IMR-90 (cell line): ENCODE data around the gene CSNK1D. TPM values are rescaled to one million over a fixed set of nuclear protein-coding genes. Genes with fewer than 3 reads are reported as not detected.
A peak's percentile ranks its signal among the peaks of the same experiment; 100 is the strongest.

ENCODE experiments used
- MAFK ChIP-seq: IDR thresholded peaks from 2 replicates; pipeline ENCODE4 v1.6.1; 2012; ENCODE audit warnings: low read depth, low read length, improper control_type of control experiment
- RFX5 ChIP-seq: IDR thresholded peaks from 2 replicates; pipeline ENCODE4 v1.8.0; 2012; ENCODE audit warnings: low read depth, mild to moderate bottlenecking, low read length, moderate library complexity
- polyA plus RNA-seq, 3 experiments: library from polyadenylated mRNA; depleted of rRNA; stranded (reverse); fragments of >200 nt; gene quantifications; 2 replicates each; pipeline ENCODE4 v1.2.3, GENCODE V29; 2012; ENCODE audit warnings: low replicate concordance in 1 of 3
- total RNA-seq: library from RNA; depleted of rRNA; stranded (reverse); fragments of >200 nt; gene quantifications from 2 replicates; pipeline ENCODE4 v1.2.3, GENCODE V29; 2012
- TF ChIP-seq, protein P1 (sequence below): conservative IDR thresholded peaks from 2 replicates; pipeline ENCODE4 v1.5.1; 2012; ENCODE audit warnings: mild to moderate bottlenecking, low read depth, low read length, improper control_type of control experiment

Gene CSNK1D
- total and polyA plus RNA-seq, 2 of the 4 experiments (the other 2 are of a cell fraction): 47.1 to 186 TPM

- TF ChIP-seq, protein P1, sequence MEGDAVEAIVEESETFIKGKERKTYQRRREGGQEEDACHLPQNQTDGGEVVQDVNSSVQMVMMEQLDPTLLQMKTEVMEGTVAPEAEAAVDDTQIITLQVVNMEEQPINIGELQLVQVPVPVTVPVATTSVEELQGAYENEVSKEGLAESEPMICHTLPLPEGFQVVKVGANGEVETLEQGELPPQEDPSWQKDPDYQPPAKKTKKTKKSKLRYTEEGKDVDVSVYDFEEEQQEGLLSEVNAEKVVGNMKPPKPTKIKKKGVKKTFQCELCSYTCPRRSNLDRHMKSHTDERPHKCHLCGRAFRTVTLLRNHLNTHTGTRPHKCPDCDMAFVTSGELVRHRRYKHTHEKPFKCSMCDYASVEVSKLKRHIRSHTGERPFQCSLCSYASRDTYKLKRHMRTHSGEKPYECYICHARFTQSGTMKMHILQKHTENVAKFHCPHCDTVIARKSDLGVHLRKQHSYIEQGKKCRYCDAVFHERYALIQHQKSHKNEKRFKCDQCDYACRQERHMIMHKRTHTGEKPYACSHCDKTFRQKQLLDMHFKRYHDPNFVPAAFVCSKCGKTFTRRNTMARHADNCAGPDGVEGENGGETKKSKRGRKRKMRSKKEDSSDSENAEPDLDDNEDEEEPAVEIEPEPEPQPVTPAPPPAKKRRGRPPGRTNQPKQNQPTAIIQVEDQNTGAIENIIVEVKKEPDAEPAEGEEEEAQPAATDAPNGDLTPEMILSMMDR: peak; percentile 66
- TF ChIP-seq MAFK (no peak), RFX5 (no peak)
These were observed 47.7 kb upstream of the CSNK1D start (continued) for GRCh38 chr17:82320956-82321927.
